Heart left ventricle (tissue), 13 donors: ENCODE data around the gene SKP1.

Source experiments
- POLR2A ChIP-seq, 2 donors: fragments of 450-650 bp; IDR thresholded peaks; one replicate each; pipeline ENCODE4 v1.6.1; 2017; ENCODE audit warnings: antibody characterized with exemption in 2 of 2, mild to moderate bottlenecking in 2 of 2, moderate library complexity in 2 of 2
- TF ChIP-seq, protein P1 (sequence below), 12 donors: fragments of 200-600 bp; sonication (generic) in 4 of 12; IDR thresholded peaks; one replicate each; pipeline versions ENCODE4 v1.5.0 to v1.8.0; 2018 to 2022; ENCODE audit warnings: antibody characterized with exemption in 12 of 12, mild to moderate bottlenecking in 5 of 12
- donor health status: ischemic (EF 13 %, LVEDD 7.1; RV severe dilation, severe dysfunction).
- donor health status: DM: no; HTN: yes; CAD: no.
- donor health status: DM: no; HTN: no; CAD: no.
- donor health status: ischemic (EF 25% LVEDD 6.9; RV normal size, moderate dysfunction).
- donor health status: ischemic (EF 25% LVEDD 5.7; RV mildly dilated, moderate dysfunction).
- donor health status: ischemic (EF 35%, LVEDD 5.7; RV mildly dilated, moderate dysfunction).
- donor health status: nonischemic (EF 11% LVEDD 7.7; RV severe dilation, severe dysfunction).
- donor health status: DM: yes; HTN: yes; CAD: no.
- donor health status: PGD.
- donor health status: ischemic (EF 29% LVEDD 5.4; RV normal size, mild dysfunction).
- donor health status: nonischemic (EF 23%, LVEDD 6.1; RV moderate dilation, normal function).

- TF ChIP-seq, protein P1, sequence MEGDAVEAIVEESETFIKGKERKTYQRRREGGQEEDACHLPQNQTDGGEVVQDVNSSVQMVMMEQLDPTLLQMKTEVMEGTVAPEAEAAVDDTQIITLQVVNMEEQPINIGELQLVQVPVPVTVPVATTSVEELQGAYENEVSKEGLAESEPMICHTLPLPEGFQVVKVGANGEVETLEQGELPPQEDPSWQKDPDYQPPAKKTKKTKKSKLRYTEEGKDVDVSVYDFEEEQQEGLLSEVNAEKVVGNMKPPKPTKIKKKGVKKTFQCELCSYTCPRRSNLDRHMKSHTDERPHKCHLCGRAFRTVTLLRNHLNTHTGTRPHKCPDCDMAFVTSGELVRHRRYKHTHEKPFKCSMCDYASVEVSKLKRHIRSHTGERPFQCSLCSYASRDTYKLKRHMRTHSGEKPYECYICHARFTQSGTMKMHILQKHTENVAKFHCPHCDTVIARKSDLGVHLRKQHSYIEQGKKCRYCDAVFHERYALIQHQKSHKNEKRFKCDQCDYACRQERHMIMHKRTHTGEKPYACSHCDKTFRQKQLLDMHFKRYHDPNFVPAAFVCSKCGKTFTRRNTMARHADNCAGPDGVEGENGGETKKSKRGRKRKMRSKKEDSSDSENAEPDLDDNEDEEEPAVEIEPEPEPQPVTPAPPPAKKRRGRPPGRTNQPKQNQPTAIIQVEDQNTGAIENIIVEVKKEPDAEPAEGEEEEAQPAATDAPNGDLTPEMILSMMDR (IDR thresholded peaks at IDR 0.05): no peak
- no peak for TF ChIP-seq POLR2A (IDR thresholded peaks at IDR 0.05)
Measured at GRCh38 chr5:134189031-134189430, 12.3 kb upstream of the SKP1 start.
